Dermis blood vessel endothelial cell (primary cell): ENCODE data around the gene SLC19A2. TPM values are rescaled to one million over a fixed set of nuclear protein-coding genes. Genes with fewer than 3 reads are reported as not detected.

Source experiments
- total RNA-seq: library from RNA; depleted of rRNA; stranded (reverse); fragments of >200 nt; gene quantifications from 2 replicates; pipeline ENCODE4 v1.2.3, GENCODE V29; 2014

Gene SLC19A2
- total RNA-seq, 1 donor from 2014 or later, result 3.7 TPM

Other genes starting within 250 kb of the SLC19A2 start
- gene NME7, start 118.1 kb downstream of the SLC19A2 start, total RNA-seq, result 18.0 and 26.8 TPM in 2 replicates
- 26.0 and 30.5 TPM in 2 replicates for gene BLZF1, start 117.7 kb downstream of the SLC19A2 start, total RNA-seq
- not detected in 2 replicates for gene CCDC181, start 58.5 kb downstream of the SLC19A2 start, total RNA-seq
- gene F5, start 100.5 kb upstream of the SLC19A2 start, total RNA-seq, result not detected in 2 replicates
- 2.6 and 5.3 TPM in 2 replicates for gene SELP, start 144.2 kb upstream of the SLC19A2 start, total RNA-seq
- 0.34 and 1.6 TPM in 2 replicates for gene SELL, start 225.7 kb upstream of the SLC19A2 start, total RNA-seq
- gene SELE, start 248.1 kb upstream of the SLC19A2 start, total RNA-seq, result 5.7 and 24.3 TPM in 2 replicates